HG03139 (cell line): ENCODE measurements around the gene FMN1.
A peak's percentile ranks its signal among the peaks of the same experiment; 100 is the strongest.

Experiments used
- ATAC-seq: cut with Tn5 transposase; IDR thresholded peaks from one replicate; pipeline ENCODE4 v1.9.1; 2021; ENCODE audit not compliant: unreplicated experiment

The FMN1 gene

DNA sequence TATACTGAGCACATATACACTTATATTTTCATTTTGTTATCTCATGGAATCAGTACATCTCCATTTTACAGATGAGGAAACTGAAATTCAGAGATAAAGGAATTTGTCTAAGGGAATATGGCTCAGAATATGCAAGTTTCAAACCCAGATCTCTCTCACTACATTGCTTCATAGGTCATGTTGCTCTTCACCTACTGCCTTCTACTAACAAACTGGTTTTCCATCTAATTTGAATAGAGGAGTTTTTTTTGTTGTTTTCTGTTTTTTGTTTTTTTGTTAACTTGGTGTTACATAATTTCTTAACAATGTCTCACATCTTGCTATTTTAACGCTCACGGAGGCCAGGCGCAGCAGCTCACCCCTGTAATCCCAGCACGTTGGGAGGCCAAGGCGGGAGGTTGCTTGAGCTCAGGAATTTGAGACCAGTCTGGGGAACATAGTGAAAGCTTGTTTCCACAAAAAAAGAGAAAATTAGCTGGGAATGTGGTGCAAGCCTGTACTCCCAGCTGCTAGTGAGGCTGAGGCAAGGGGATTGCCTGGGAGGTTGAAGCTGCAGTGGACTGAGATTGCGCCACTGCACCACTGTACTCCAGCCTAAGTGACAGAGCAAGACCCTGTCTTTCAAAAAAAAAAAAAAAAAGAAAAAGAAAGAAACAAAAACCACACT lies 37.0 kb downstream of the FMN1 start:
- no peak for ATAC-seq

GRCh38 chr15:33155691-33156420 lies 38.7 kb downstream of the FMN1 start:
- no peak for ATAC-seq

- no peak for ATAC-seq
Observed at GRCh38 chr15:33154351-33155166, 40.0 kb downstream of the FMN1 start.

- no peak for ATAC-seq
Observed at GRCh38 chr15:33153548-33153947, 41.0 kb downstream of the FMN1 start.

DNA sequence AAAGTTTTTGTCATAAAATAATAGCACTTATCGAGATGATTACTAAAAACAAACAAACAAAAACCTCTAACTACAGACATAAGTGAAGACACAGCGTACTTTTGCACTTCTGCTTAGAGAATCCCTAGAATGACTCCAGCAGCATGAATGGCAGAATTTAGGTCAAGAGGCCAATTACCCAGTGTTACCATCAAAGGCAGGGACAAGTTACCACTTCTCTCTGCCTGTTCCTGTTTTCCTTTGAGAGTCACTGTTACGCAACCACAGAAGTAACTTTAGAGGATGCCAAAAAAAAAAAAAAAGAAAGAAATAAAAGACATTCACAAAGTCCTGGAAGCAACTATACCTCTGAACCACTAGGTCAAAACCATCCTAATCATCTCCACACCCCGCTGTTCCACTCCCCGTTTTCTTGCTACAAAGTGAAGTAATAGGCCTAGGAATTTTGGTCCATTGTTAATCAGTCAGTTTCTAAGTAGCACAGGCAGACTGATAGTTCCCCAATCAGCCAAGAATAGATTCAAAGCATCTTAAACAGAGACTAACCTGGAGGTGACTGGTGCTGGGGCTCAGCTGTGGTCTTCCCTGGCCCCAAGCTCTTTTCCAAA lies 41.9 kb downstream of the FMN1 start:
- no peak for ATAC-seq

GRCh38 chr15:33150971-33151370 lies 43.5 kb downstream of the FMN1 start:
- ATAC-seq: no peak

DNA sequence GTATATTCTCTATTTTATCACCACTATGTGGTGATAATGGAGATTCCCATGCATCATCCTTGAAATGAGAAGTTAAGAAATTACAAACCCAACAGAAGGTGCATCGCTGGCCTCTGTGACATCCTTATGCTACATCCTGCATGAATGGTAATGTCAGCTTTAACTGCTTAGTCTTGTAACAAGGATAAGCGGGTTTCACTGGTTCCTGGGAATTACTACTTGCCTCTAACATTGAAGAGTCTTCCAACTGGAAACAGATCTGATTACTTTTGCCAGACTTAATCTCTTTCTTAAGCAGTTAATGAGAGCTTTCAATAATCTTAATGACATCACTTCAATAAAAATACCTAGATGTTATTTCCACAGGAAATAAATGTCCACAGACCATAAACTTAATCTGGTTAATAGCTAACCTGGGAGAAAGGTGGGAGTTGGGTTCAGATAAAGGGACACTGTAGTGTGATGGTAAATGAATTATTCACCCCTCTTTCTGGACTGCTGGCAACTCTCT lies 44.0 kb downstream of the FMN1 start:
- ATAC-seq: no peak

GRCh38 chr15:33149919-33150318 lies 44.6 kb downstream of the FMN1 start:
- ATAC-seq: no peak

DNA sequence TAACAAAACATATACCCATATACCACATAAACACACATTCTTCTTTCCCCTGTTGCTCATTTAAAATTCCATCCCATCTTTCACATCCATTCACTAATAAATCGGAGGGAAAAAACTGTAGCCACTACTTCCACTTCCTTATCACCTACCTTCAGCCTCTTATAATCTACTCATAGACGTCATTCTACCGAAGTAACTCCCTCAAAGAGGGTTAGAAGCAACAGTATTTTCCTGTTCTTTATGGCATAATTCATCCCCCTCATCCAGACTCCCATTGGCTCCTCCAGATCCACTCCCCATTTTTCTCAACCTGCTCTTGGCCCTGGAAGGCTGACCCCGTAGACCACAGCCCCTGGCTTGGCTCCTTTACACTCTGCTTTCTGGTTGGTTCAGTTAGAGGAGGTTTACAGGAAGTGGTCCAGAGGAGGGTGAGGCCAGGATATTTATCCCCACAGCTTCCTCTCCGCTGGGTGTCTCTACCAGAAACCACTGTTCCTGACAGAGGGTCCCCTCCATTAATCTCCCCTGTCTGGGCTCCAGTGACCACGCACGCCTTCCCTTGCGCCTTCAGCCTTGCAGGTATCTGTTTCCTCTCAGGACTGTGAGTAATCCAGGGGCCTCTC lies 46.3 kb downstream of the FMN1 start:
- ATAC-seq: no peak

- no peak for ATAC-seq
Observed at GRCh38 chr15:33146051-33146450, 48.5 kb downstream of the FMN1 start.

- ATAC-seq: no peak
Observed at GRCh38 chr15:33145447-33145846, 49.1 kb downstream of the FMN1 start.

DNA sequence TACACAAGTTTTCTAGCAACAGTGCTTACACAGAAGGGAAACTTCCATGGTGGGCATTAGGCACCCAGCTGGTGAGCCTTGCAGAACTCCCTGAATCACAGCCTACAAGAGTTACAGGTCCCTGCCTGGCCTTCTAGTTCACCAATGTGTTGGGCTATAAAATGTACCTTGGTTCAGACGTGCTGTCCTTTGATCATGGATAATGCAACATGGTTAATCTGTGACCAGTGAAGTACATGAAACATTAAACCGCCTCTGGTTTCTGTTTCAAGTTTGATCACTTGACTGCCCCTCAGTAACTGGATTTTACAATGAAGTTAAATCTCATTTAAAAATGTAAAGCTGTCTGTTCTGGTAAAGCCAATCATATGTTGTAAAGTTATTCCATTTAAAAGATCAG lies 51.8 kb downstream of the FMN1 start:
- peak; percentile 85 for ATAC-seq

- ATAC-seq: no peak
Observed at GRCh38 chr15:33138000-33138399, 56.5 kb downstream of the FMN1 start.

DNA sequence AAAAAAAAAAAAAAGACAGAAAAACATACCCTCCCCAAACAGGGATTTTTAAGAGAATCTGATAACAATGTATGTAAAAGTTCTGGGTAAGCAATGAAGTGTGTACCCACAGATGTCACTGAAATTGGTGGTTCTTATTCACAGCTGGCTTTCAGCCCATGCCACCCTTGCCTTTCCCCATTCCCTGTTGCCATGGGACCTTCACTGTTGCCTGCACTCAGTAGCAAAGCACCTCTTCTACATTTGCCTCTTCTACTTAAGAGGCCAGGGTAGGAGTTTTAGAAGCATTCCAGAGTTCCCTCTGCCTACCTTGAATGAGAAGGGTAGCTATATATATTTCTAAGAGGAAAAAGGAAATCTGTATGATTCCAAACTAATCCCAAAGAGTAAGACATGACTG lies 57.4 kb downstream of the FMN1 start:
- ATAC-seq: no peak

- ATAC-seq: no peak
Observed at GRCh38 chr15:33136353-33136752, 58.2 kb downstream of the FMN1 start.

DNA sequence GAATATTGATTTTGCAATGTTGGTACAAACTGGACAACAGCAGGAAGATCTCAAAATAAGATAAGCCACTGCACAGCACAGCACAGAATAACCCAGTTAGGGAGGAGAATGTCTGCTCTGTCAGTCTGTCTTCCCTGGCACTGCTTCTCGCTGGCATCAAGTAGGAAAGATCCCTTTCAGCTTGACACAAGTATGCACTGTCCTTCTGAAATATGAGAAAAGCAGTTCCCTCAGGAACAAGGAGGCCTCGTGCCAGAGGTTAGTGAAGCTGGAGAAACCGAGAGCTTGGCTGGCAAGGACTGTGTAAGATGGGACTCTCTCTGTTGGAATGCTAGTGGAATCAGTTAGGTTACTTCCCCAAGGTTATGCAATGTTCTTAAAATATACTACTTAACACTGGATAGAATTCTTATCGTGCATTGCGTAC lies 59.1 kb downstream of the FMN1 start:
- no peak for ATAC-seq

GRCh38 chr15:33132722-33133345 lies 61.7 kb downstream of the FMN1 start:
- no peak for ATAC-seq

GRCh38 chr15:33132233-33132580 lies 62.3 kb downstream of the FMN1 start:
- no peak for ATAC-seq

DNA sequence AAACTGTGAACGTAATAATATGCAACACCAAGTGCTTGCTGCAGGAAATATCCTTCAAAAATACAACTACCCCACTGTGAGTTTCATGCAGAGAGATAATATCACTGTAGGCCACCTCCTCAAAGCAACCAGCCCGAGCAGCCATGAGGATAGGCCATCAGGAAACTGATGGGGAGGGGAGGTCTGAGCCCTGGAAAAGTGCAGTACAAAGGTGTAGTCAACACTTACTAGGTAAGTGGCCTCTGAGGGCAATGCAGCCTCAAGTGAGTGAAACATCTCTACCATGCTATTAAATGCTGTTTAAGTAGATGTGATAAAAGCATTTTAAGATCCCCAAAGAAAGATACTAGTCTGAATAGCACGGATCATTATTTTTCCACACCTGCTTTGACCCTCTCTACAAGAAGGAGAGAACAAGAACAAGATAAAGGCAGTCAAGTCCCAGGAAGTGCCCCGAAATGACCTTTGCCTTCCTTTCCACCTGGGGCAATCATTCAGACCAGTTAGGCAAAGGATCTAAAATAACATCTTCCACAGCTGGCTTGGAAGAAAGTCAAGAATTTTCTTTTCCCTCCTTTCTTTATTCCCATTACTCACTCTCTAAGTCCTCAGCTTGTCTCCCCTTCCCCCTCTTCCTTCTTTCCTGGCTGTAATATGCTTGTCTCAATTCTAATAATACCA lies 62.8 kb downstream of the FMN1 start:
- no peak for ATAC-seq
